Measurements from ENCODE around the gene ZNF532. TPM values are rescaled to one million over a fixed set of nuclear protein-coding genes. Genes with fewer than 3 reads are reported as not detected.
A peak's percentile ranks its signal among the peaks of the same experiment; 100 is the strongest.
"Not testable (repeated sequence)": the region's sequence is repeated elsewhere in the genome, so short reads cannot be mapped to it uniquely, and the experiment has no call there.

ZNF532 gene
- 10 to 100 TPM in 1 of 5 donors, 1 to 10 TPM in 4; 5.0 to 14.2 (median 7.8) TPM for total RNA-seq
- 5.9 TPM for total RNA-seq (2013)
- 5.8 to 17.1 (median 10.3) reads per million in 29 experiments for total RNA-seq

- H3K27ac Mint-ChIP-seq, result peak within 1 kb of the TSS; percentile 32 to 64
Measured at GRCh38 chr18:58864146-58865032, at the start of gene ZNF532. TSS of gene ZNF532 (plus strand) at chr18:58864877. CDS start in a region left out here.

GRCh38 chr18:58819051-58819450 is 45.6 kb upstream of the ZNF532 start:
- no peaks in the 10 kb centered on the region for H3K9me3 Mint-ChIP-seq
- peaks cover 56 to 73% of the 10 kb centered on the region in 2 donors for H3K27me3 Mint-ChIP-seq
- Histone ChIP-seq H3K27me3 (replicated peaks in 1 of 2; ENCODE audit: control insufficient read depth in 2 of 2, extremely low read depth in 1 of 2, insufficient read depth in 2 of 2, low read length in 1 of 2) (peaks cover 5 to 61% of the 10 kb centered on the region in 2 experiments), H3K9me3 (no peaks in the 10 kb centered on the region), H3K4me1 (ENCODE audit: control insufficient read depth in 1 of 2, extremely low read depth in 1 of 2, insufficient read depth in 2 of 2, low read length in 2 of 2) (peaks cover 6 to 10% of the 10 kb centered on the region in 2 experiments), H3K27ac (ENCODE audit: low read length) (no peak overlapping the region), H3K36me3 (ENCODE audit: control insufficient read depth in 2 of 2, extremely low read depth in 1 of 2, insufficient read depth in 1 of 2, low read length in 1 of 2) (no peaks in the 10 kb centered on the region), H3K4me3 (ENCODE audit: control insufficient read depth in 1 of 2, extremely low read depth in 1 of 2, low read length in 1 of 2) (no peak overlapping the region)
- DNase-seq (peak in 31 of 35 experiments; percentile 0 to 67 (median 19)), ATAC-seq (replicated peaks in 1 of 4) (peak; percentile 60 to 90 (median 78))
- H3K4me3 Mint-ChIP-seq, result peak overlapping the region in 2 of 3 donors; percentile 13 to 41
- H3K4me1 Mint-ChIP-seq, result peaks cover 12 to 16% (median 15%) of the 10 kb centered on the region in 3 donors
- H3K27ac Mint-ChIP-seq, result no peak overlapping the region
- CTCF ChIA-PET, result no interaction called here
- no peaks in the 10 kb centered on the region for H3K36me3 Mint-ChIP-seq
- 0% methylated on average over 1 of the region's 4 CpGs for WGBS (ENCODE audit: insufficient coverage)
- POLR2A ChIA-PET, result interaction anchor here in 1 of 2 donors (0.5 kb wide), 1 partner anchor 388 kb away, joined by 3 read pairs; no protein-coding TSS in a partner anchor

More at GRCh38 chr18:58864146-58865032, at the start of gene ZNF532:
- ATAC-seq (replicated peaks in 1 of 4) (peak in 3 of 4 experiments; percentile 31 to 39 (median 33)), DNase-seq (peak in 3 of 35 experiments; percentile 2 to 22 (median 6))
- H3K4me1 ChIP-seq (ENCODE audit: control insufficient read depth in 1 of 2, extremely low read depth in 1 of 2, insufficient read depth in 2 of 2, low read length in 2 of 2), result peaks cover 0 to 15% of the 10 kb centered on the region in 2 experiments
- peak within 1 kb of the TSS; percentile 18 for H3K27ac ChIP-seq (ENCODE audit: low read length)
- WGBS (ENCODE audit: insufficient coverage), result 70% methylated on average over 4 of the region's 17 CpGs
- H3K4me3 ChIP-seq (ENCODE audit: control insufficient read depth in 1 of 2, extremely low read depth in 1 of 2, low read length in 1 of 2), result no peak within 1 kb of the TSS
- H3K27me3 ChIP-seq (replicated peaks in 1 of 2; ENCODE audit: control insufficient read depth in 2 of 2, extremely low read depth in 1 of 2, insufficient read depth in 2 of 2, low read length in 1 of 2), result peaks cover 3 to 22% of the 10 kb centered on the region in 2 experiments
- H3K27me3 Mint-ChIP-seq, result peaks cover 66 to 77% of the 10 kb centered on the region in 2 donors
- no peaks in the 10 kb centered on the region for H3K9me3 ChIP-seq
- no peaks in the 10 kb centered on the region for H3K36me3 ChIP-seq (ENCODE audit: control insufficient read depth in 2 of 2, extremely low read depth in 1 of 2, insufficient read depth in 1 of 2, low read length in 1 of 2)
- peaks cover 9% of the 10 kb centered on the region for H3K36me3 Mint-ChIP-seq
- peaks cover 13 to 17% (median 17%) of the 10 kb centered on the region in 3 donors for H3K4me1 Mint-ChIP-seq
- ChIA-PET CTCF (no interaction called here), POLR2A (interaction anchor here in 1 of 2 donors (0.6 kb wide), 1 partner anchor 240 kb away, joined by 3 read pairs; no protein-coding TSS in a partner anchor)
- peak within 1 kb of the TSS; percentile 56 to 63 (median 61) for H3K4me3 Mint-ChIP-seq
- peaks cover 0 to 4% (median 3%) of the 10 kb centered on the region in 3 donors for H3K9me3 Mint-ChIP-seq

GRCh38 chr18:58820251-58820650 is 44.4 kb upstream of the ZNF532 start:
- Mint-ChIP-seq H3K4me1 (peaks cover 15 to 20% (median 16%) of the 10 kb centered on the region in 3 donors), H3K36me3 (no peaks in the 10 kb centered on the region), H3K27ac (no peak overlapping the region), H3K27me3 (peaks cover 55 to 72% of the 10 kb centered on the region in 2 donors), H3K4me3 (no peak overlapping the region), H3K9me3 (no peaks in the 10 kb centered on the region)
- CTCF ChIA-PET, result no interaction called here
- Histone ChIP-seq H3K9me3 (no peaks in the 10 kb centered on the region), H3K36me3 (ENCODE audit: control insufficient read depth in 2 of 2, extremely low read depth in 1 of 2, insufficient read depth in 1 of 2, low read length in 1 of 2) (no peaks in the 10 kb centered on the region), H3K4me1 (ENCODE audit: control insufficient read depth in 1 of 2, extremely low read depth in 1 of 2, insufficient read depth in 2 of 2, low read length in 2 of 2) (peaks cover 6 to 10% of the 10 kb centered on the region in 2 experiments), H3K27ac (ENCODE audit: low read length) (no peak overlapping the region), H3K27me3 (replicated peaks in 1 of 2; ENCODE audit: control insufficient read depth in 2 of 2, extremely low read depth in 1 of 2, insufficient read depth in 2 of 2, low read length in 1 of 2) (peaks cover 2 to 60% of the 10 kb centered on the region in 2 experiments), H3K4me3 (ENCODE audit: control insufficient read depth in 1 of 2, extremely low read depth in 1 of 2, low read length in 1 of 2) (no peak overlapping the region)
- WGBS (ENCODE audit: insufficient coverage), result 60% methylated on average over 1 of the region's 3 CpGs
- POLR2A ChIA-PET, result interaction anchor here in 1 of 2 donors (0.6 kb wide), 1 partner anchor 306 kb away, joined by 3 read pairs; no protein-coding TSS in a partner anchor
- DNase-seq (no peak), ATAC-seq (replicated peaks in 1 of 4) (no peak)

- Mint-ChIP-seq H3K4me1 (peaks cover 15 to 20% (median 16%) of the 10 kb centered on the region in 3 donors), H3K9me3 (no peaks in the 10 kb centered on the region), H3K4me3 (no peak overlapping the region), H3K27ac (peak overlapping the region in 1 of 2 donors; percentile 39), H3K36me3 (no peaks in the 10 kb centered on the region), H3K27me3 (peaks cover 59 to 71% of the 10 kb centered on the region in 2 donors)
- Histone ChIP-seq H3K4me3 (ENCODE audit: control insufficient read depth in 1 of 2, extremely low read depth in 1 of 2, low read length in 1 of 2) (no peak overlapping the region), H3K4me1 (ENCODE audit: control insufficient read depth in 1 of 2, extremely low read depth in 1 of 2, insufficient read depth in 2 of 2, low read length in 2 of 2) (peaks cover 6 to 10% of the 10 kb centered on the region in 2 experiments), H3K9me3 (no peaks in the 10 kb centered on the region), H3K27ac (ENCODE audit: low read length) (no peak overlapping the region), H3K36me3 (ENCODE audit: control insufficient read depth in 2 of 2, extremely low read depth in 1 of 2, insufficient read depth in 1 of 2, low read length in 1 of 2) (no peaks in the 10 kb centered on the region), H3K27me3 (replicated peaks in 1 of 2; ENCODE audit: control insufficient read depth in 2 of 2, extremely low read depth in 1 of 2, insufficient read depth in 2 of 2, low read length in 1 of 2) (peaks cover 2 to 53% of the 10 kb centered on the region in 2 experiments)
- POLR2A ChIA-PET, result no interaction called here
- ATAC-seq (replicated peaks in 1 of 4) (no peak), DNase-seq (no peak)
- CTCF ChIA-PET, result interaction anchor here in 1 of 2 donors (0.7 kb wide), 1 partner anchor 9 kb away, joined by 4 read pairs; no protein-coding TSS in a partner anchor
- 91% methylated on average over 7 of the region's 13 CpGs for WGBS (ENCODE audit: insufficient coverage)
Measured at GRCh38 chr18:58822944-58823343, 41.7 kb upstream of the ZNF532 start.

GRCh38 chr18:58823412-58823811 is 41.3 kb upstream of the ZNF532 start:
- no peak for DNase-seq

GRCh38 chr18:58826926-58827325 is 37.8 kb upstream of the ZNF532 start:
- H3K9me3 Mint-ChIP-seq; H3K4me3 ChIP-seq (ENCODE audit: control insufficient read depth in 1 of 2, extremely low read depth in 1 of 2, low read length in 1 of 2); H3K4me3 Mint-ChIP-seq; H3K4me1 Mint-ChIP-seq; CTCF ChIA-PET; H3K36me3 ChIP-seq (ENCODE audit: control insufficient read depth in 2 of 2, extremely low read depth in 1 of 2, insufficient read depth in 1 of 2, low read length in 1 of 2); DNase-seq; H3K27ac ChIP-seq (ENCODE audit: low read length); POLR2A ChIA-PET; ATAC-seq (replicated peaks in 1 of 4); H3K36me3 Mint-ChIP-seq; H3K27ac Mint-ChIP-seq; H3K4me1 ChIP-seq (ENCODE audit: control insufficient read depth in 1 of 2, extremely low read depth in 1 of 2, insufficient read depth in 2 of 2, low read length in 2 of 2); H3K9me3 ChIP-seq: not testable (repeated sequence)
- peaks cover 2 to 38% of the 10 kb centered on the region in 2 experiments for H3K27me3 ChIP-seq (replicated peaks in 1 of 2; ENCODE audit: control insufficient read depth in 2 of 2, extremely low read depth in 1 of 2, insufficient read depth in 2 of 2, low read length in 1 of 2)
- WGBS (ENCODE audit: insufficient coverage), result 91% methylated on average over 4 of the region's 6 CpGs
- H3K27me3 Mint-ChIP-seq, result peaks cover 57 to 61% of the 10 kb centered on the region in 2 donors

More at GRCh38 chr18:58823412-58823811, 41.3 kb upstream of the ZNF532 start:
- no peak overlapping the region for H3K27ac Mint-ChIP-seq
- no peak overlapping the region for H3K4me3 ChIP-seq (ENCODE audit: control insufficient read depth in 1 of 2, extremely low read depth in 1 of 2, low read length in 1 of 2)
- peaks cover 2 to 56% of the 10 kb centered on the region in 2 experiments for H3K27me3 ChIP-seq (replicated peaks in 1 of 2; ENCODE audit: control insufficient read depth in 2 of 2, extremely low read depth in 1 of 2, insufficient read depth in 2 of 2, low read length in 1 of 2)
- H3K36me3 Mint-ChIP-seq, result no peaks in the 10 kb centered on the region
- no peaks in the 10 kb centered on the region for H3K9me3 Mint-ChIP-seq
- ChIA-PET CTCF (interaction anchor here in 1 of 2 donors (0.7 kb wide), 1 partner anchor 28 kb away, joined by 3 read pairs; no protein-coding TSS in a partner anchor), POLR2A (no interaction called here)
- no peaks in the 10 kb centered on the region for H3K9me3 ChIP-seq
- no CpG with 5 or more reads among the region's 4 CpGs for WGBS (ENCODE audit: insufficient coverage)
- H3K4me3 Mint-ChIP-seq, result no peak overlapping the region
- peaks cover 15 to 20% (median 16%) of the 10 kb centered on the region in 3 donors for H3K4me1 Mint-ChIP-seq
- H3K27ac ChIP-seq (ENCODE audit: low read length), result no peak overlapping the region
- peaks cover 59 to 70% of the 10 kb centered on the region in 2 donors for H3K27me3 Mint-ChIP-seq
- H3K4me1 ChIP-seq (ENCODE audit: control insufficient read depth in 1 of 2, extremely low read depth in 1 of 2, insufficient read depth in 2 of 2, low read length in 2 of 2), result peaks cover 6 to 10% of the 10 kb centered on the region in 2 experiments
- H3K36me3 ChIP-seq (ENCODE audit: control insufficient read depth in 2 of 2, extremely low read depth in 1 of 2, insufficient read depth in 1 of 2, low read length in 1 of 2), result no peaks in the 10 kb centered on the region
- ATAC-seq (replicated peaks in 1 of 4), result no peak
